ENCODE data around the gene MAP2.

MAP2 gene

DNA sequence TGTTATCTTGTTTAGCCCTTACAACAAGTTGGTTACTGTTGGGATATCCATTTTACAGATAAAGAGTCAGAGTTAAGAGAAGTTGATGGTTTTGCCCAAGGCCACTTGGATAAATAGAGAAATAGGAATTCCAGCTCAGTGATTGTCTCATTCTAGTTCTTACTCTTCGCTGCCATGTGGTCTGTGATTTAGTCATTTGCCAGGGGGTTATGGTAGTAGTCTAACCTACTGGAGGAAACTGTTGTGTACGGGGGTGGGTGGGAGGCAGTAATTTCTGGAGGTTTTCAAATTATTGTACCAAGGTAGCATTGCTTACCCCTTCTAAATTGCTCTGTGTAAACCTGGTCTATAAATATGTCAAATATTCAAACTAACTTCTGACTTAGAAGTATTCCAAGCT, 110.4 kb downstream of the MAP2 start:
- DNase-seq (ENCODE audit: low spot score), result no peak

DNA sequence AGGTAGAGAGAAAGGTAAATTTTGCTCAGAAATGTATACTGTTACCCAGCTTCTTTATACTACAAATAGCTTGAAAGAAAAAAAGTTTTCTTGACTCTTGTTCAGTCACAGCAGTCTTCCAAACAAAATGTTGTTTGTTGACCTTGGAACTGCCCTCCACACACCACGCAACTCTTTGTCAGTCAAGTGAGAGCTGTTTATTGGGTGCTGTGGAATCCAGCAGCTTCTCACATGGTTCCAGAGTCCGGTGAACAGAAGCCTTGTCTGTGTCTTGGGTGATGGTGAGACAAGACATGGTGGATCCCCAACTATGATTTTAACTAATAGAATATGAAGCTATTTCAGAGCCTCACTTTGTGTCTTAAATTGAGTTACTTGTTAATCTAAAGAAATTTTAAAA, 112.5 kb downstream of the MAP2 start:
- DNase-seq (ENCODE audit: low spot score), result no peak

DNA sequence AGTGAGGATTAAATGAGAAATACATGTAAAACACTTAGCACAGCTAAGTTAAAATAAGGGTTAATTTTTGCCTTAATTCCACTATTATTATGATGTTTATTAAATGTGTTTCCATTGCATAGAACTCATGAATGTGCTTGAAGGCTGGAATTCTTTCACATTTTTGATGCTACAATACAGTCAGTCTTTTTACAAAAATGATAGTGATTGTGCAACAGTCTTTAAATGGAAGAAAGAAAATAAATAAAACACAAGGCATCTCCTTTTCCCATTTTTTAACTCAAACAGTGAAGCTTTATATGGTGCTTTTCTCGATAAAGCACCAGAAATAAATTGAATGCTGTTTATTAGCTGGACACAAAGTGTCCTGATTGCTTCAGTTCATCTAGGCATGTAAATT, 123.9 kb downstream of the MAP2 start:
- DNase-seq (ENCODE audit: low spot score), result no peak

- DNase-seq (ENCODE audit: low spot score), result no peak
These were observed 125.7 kb downstream of the MAP2 start for GRCh38 chr2:209549589-209549988.

- no peak for DNase-seq (ENCODE audit: low spot score)
These were observed 130.1 kb downstream of the MAP2 start for GRCh38 chr2:209553913-209554312.

DNA sequence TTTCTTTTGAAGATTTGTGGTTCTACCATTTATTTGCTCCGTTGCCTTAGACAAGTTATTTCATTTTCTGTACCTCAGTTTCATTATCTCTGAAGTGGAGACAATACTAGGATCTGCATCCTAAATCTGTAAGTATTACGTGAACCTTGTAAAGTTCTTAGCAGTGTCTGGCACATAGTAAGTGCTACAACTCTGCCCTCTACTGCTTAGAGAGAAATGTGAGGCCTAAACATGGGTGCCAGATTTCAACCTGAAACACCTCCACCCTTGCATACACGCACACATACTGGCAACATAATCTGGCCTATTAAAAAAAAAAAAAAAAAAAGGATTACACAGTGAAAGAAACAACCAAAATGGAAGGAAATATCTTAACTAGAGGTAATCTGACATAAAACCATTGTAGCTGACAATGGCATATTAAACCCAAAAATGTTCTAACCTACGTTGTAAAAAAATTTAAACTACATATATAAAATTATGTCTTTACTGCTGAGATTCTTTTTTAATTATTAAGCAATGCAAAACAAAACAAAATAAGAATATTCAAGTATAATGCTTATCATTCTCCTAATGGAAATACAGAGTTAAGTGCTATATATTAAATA, 132.6 kb downstream of the MAP2 start:
- no peak for DNase-seq (ENCODE audit: low spot score)

DNA sequence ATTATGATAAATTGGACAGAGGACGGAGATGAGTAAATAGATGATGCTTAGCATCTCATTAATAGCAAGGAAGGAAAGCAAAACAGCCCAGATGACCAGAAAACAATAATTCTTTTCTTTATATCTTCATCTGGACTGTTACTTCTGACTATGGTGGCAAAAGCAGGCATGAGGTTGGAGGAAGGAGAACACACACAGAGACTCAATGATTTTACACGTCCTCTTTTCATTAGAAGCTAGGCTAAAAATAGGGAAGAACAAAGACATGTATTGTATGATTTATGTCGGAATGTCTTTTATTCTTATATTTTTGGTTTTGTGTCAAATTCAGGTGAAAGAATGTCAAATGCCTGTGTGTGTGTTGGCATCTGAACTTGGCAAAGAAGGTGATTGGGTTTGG, 137.1 kb downstream of the MAP2 start:
- no peak for DNase-seq (ENCODE audit: low spot score)

DNA sequence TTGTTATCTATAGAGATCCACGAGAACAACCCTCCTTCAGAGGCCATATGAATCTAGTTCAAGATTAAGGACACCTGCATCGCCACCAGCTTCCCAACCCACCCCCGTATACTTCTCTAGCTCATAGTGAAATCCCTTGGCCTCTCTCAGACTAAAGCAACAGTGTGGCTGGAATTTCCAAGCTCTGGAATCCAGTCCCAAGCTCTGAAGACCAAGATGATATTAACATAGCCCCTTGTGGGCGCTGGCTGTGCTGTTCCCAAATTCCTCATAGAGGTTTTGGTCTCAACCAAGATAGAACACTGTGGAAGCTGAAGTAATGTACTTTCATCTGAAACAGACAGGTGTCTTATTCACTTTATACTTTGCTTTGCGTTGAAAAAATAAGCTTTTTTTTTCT, 139.6 kb downstream of the MAP2 start:
- no peak for DNase-seq (ENCODE audit: low spot score)

- no peak for DNase-seq (ENCODE audit: low spot score)
These were observed 141.0 kb downstream of the MAP2 start for GRCh38 chr2:209564816-209565215.

DNA sequence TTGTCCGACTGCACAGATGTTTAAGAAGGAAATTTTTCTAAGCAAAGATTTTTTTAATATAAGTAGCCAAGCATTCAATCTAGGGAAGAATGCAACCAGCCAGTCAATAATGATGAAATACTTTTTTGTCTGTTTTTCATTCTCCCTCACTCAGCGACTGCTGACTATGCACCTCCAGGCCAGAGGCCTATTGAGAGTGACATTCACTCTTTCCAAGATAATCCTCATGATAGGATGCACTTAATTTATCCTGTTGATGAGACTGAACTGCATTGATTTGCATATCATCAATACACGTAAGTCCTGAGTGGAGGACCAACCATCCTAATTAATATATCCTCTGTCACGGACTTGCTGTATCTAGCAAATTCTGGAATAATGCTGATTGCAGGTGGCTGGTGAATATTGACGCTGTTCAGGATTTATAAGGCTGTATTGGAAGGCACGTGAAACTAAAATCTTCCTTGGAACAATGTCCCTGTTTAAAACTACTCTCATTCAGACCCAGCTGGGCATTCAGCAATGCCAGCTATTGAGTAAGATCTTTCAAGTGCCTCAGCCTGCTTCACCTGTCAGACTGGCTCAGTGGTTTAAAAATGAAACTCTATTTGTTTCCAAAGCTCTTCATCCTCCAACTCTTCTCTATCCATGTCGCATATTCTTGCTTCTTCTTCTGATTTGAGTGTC, 142.2 kb downstream of the MAP2 start:
- DNase-seq (ENCODE audit: low spot score), result no peak

- no peak for DNase-seq (ENCODE audit: low spot score)
These were observed 146.3 kb downstream of the MAP2 start for GRCh38 chr2:209570194-209570593.

GRCh38 chr2:209574515-209574914, 150.7 kb downstream of the MAP2 start:
- no peak for DNase-seq (ENCODE audit: low spot score)

DNA sequence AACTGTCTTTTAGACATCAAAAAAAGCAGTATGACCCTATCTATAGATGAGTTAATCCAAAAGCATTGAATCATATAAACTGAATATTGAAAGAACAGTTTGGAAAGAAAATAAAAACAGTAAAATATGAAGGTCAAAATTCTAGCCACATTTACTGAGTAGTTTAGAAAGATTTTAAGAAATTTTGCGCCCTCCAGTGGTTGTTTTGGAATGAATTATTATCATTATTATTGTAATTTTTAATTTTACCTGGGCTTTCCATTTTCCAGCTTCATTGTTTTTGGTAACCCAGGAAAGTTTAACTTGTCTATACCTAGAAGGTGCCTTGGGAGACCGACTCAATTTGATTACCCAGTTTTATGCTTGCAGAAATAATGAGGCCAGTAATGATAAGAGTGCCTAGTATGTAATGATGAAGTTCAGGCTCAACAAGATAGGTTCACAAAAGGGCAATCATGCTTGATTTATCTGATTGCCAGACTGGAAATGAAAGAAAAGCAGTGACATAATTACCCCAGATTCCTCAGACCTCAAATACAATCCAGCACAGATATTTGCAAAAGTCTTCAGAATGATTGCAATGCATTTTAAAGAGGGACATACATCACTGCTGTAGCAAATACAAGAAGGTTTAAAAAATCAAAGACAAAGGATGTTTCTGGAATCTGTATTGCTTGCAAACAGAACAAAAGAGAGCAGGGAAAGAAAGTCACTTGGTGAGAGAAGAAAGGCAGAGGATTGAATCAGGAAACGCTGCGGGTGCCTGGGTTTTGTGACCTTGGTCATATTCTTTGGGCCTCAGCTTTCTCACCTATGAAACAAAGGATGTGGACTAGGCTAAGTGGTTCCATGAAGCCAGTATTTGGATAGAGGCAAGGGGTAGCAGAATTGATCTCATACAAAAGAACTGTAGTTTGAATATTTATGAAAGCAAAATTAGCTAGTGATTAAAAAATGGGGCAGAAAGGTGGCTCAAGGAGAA, 153.8 kb downstream of the MAP2 start:
- DNase-seq (ENCODE audit: low spot score), result no peak

- DNase-seq (ENCODE audit: low spot score), result no peak
These were observed 154.7 kb downstream of the MAP2 start for GRCh38 chr2:209578394-209579001.

DNA sequence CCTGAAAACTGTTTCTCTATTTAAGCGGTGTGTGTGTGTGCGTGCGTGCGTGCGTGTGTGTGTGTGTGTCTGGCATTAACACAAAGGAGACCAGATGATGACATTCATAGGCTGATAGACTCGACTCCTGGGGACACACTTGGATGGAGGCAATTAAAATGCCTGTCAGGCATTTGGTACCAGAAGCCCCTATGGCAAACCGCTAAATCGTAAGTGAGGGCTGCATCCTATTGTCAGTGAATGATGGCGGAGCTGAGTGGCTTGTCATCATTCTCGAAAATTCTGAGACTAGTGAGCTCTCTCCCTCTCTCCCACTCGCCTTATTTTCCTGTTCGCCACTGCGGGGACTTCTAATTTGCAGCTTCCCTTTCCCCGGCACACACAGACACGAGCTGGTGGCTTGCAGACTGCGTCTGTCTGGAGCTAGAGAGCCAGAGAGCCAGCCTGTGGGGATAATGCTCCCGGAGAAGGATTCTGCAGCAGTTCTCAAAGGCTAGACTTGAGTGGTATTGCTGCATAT, 155.4 kb downstream of the MAP2 start:
- DNase-seq (ENCODE audit: low spot score), result no peak

- DNase-seq (ENCODE audit: low spot score), result no peak
These were observed 157.2 kb downstream of the MAP2 start for GRCh38 chr2:209581040-209581439.

GRCh38 chr2:209582281-209582680, 158.4 kb downstream of the MAP2 start:
- DNase-seq (ENCODE audit: low spot score), result no peak

- DNase-seq (ENCODE audit: low spot score), result no peak
These were observed 160.6 kb downstream of the MAP2 start for GRCh38 chr2:209584472-209584871.

DNA sequence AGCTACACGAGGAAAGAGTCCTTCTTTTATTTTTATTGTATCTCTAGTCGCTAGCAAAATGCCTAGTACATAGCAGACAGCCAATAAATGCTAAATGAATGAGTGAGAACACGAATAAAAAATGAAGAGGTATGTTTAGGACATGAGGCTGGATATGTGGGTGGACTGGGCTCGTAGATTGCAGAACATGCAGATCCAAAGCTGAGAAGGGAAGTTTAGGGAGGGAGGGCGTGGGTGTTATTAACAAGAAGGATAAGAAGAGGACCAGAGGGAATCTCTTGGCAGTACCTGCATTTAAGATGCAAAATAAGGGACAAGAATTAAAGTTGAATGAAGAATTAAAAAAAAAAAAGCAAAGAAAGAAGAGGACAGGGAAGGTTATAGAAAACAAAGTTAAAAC, 161.1 kb downstream of the MAP2 start:
- no peak for DNase-seq (ENCODE audit: low spot score)

DNA sequence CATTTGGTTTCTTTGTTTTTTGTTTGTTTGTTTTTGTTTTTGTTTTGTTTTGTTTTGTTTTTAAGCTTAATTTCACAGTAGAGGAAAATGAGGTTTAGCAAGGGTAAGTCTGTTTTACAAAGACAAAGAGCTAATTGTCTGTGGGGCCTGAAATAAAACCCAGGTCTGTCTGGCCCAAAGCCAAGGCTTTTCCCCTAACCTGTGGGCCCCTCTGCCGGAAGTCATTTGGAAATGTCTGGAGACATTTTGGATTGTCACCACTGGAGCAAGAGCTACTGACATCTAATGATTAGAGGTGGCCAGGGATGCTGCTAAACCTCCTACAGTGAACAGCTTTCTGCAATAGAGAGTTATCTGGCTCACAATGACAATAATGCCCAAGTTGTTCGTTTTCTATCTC, 167.2 kb downstream of the MAP2 start:
- no peak for DNase-seq (ENCODE audit: low spot score)

GRCh38 chr2:209592106-209592505, 168.3 kb downstream of the MAP2 start:
- DNase-seq (ENCODE audit: low spot score), result no peak

GRCh38 chr2:209593930-209594329, 170.1 kb downstream of the MAP2 start:
- DNase-seq (ENCODE audit: low spot score), result no peak

Measured in CD4-positive, alpha-beta T cell treated with Interleukin-15 for 4 hours (primary cell).